ENCODE data around the gene PCBP3. TPM values are rescaled to one million over a fixed set of nuclear protein-coding genes. Genes with fewer than 3 reads are reported as not detected.

The PCBP3 gene
- total and polyA plus RNA-seq, 4 donors, result 0.36 to 1.6 (median 0.42) TPM

DNA sequence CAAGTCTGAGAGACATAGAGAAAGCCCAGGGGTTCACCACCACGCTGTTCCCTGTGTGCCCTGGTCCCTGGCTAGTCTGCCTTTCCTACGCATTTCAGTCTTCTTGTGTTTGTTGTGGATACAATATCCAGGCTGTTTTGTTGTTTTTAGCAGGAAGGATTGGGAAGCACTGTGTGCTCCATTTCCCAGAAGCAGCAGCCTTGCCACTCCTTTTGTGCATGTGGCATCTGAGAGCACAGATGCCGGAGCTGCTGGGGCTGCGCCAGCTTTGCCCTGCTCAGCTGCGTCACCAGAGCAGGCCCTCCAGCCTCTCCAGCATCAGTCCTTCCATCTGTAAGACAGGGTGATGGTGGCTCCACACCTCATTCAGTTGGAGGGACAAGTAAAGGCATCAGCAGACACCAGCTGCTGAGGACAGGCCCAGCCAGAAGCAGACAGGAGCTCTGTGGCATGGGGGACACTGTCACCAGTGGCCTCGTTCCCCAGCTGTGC lies 243.6 kb downstream of the PCBP3 start:
- WGBS, result 86% methylated on average over 6 of the region's 6 CpGs
- Histone ChIP-seq H3K9me3 (ENCODE audit: control insufficient read depth in 4 of 4, low read length in 3 of 4) (no peaks in the 10 kb centered on the region), H3K9ac (ENCODE audit: low read depth in 1 of 2, low read length in 2 of 2) (no peak overlapping the region), H3K4me3 (ENCODE audit: low read depth in 1 of 3, low read length in 3 of 3) (no peak overlapping the region), H3K27ac (ENCODE audit: low read depth in 1 of 2, low read length in 2 of 2) (no peak overlapping the region), H3K36me3 (ENCODE audit: control insufficient read depth in 4 of 4, insufficient read depth in 3 of 4, low read depth in 1 of 4, low read length in 3 of 4) (no peaks in the 10 kb centered on the region), H3K4me1 (ENCODE audit: control insufficient read depth in 4 of 4, insufficient read depth in 4 of 4, low read length in 3 of 4) (peaks cover 0 to 4% (median 0%) of the 10 kb centered on the region in 4 donors), H3K27me3 (ENCODE audit: control insufficient read depth in 4 of 4, insufficient read depth in 4 of 4, low read length in 3 of 4) (no peaks in the 10 kb centered on the region)
- DNase-seq (ENCODE audit: low spot score), result no peak
- no peak for TF ChIP-seq FOXA1 (IDR thresholded peaks at IDR 0.05)
- TF ChIP-seq, protein P1, sequence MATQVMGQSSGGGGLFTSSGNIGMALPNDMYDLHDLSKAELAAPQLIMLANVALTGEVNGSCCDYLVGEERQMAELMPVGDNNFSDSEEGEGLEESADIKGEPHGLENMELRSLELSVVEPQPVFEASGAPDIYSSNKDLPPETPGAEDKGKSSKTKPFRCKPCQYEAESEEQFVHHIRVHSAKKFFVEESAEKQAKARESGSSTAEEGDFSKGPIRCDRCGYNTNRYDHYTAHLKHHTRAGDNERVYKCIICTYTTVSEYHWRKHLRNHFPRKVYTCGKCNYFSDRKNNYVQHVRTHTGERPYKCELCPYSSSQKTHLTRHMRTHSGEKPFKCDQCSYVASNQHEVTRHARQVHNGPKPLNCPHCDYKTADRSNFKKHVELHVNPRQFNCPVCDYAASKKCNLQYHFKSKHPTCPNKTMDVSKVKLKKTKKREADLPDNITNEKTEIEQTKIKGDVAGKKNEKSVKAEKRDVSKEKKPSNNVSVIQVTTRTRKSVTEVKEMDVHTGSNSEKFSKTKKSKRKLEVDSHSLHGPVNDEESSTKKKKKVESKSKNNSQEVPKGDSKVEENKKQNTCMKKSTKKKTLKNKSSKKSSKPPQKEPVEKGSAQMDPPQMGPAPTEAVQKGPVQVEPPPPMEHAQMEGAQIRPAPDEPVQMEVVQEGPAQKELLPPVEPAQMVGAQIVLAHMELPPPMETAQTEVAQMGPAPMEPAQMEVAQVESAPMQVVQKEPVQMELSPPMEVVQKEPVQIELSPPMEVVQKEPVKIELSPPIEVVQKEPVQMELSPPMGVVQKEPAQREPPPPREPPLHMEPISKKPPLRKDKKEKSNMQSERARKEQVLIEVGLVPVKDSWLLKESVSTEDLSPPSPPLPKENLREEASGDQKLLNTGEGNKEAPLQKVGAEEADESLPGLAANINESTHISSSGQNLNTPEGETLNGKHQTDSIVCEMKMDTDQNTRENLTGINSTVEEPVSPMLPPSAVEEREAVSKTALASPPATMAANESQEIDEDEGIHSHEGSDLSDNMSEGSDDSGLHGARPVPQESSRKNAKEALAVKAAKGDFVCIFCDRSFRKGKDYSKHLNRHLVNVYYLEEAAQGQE (IDR thresholded peaks at IDR 0.05), result no peak
- TF ChIP-seq, protein P2, sequence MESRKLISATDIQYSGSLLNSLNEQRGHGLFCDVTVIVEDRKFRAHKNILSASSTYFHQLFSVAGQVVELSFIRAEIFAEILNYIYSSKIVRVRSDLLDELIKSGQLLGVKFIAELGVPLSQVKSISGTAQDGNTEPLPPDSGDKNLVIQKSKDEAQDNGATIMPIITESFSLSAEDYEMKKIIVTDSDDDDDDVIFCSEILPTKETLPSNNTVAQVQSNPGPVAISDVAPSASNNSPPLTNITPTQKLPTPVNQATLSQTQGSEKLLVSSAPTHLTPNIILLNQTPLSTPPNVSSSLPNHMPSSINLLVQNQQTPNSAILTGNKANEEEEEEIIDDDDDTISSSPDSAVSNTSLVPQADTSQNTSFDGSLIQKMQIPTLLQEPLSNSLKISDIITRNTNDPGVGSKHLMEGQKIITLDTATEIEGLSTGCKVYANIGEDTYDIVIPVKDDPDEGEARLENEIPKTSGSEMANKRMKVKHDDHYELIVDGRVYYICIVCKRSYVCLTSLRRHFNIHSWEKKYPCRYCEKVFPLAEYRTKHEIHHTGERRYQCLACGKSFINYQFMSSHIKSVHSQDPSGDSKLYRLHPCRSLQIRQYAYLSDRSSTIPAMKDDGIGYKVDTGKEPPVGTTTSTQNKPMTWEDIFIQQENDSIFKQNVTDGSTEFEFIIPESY (IDR thresholded peaks at IDR 0.05), result no peak
- no peak for TF ChIP-seq GABPA (IDR thresholded peaks at IDR 0.05 in 1 of 2, conservative IDR thresholded peaks at IDR 0.05 in 1 of 2)
- TF ChIP-seq RXRA (IDR thresholded peaks at IDR 0.05), result no peak
- TF ChIP-seq TAF1 (conservative IDR thresholded peaks at IDR 0.05), result no peak
- TF ChIP-seq, protein P3, sequence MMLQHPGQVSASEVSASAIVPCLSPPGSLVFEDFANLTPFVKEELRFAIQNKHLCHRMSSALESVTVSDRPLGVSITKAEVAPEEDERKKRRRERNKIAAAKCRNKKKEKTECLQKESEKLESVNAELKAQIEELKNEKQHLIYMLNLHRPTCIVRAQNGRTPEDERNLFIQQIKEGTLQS (IDR thresholded peaks at IDR 0.05), result no peak
- TF ChIP-seq YY1 (IDR thresholded peaks at IDR 0.05), result no peak
- TF ChIP-seq JUND (IDR thresholded peaks at IDR 0.05), result no peak
- TF ChIP-seq, protein P4, sequence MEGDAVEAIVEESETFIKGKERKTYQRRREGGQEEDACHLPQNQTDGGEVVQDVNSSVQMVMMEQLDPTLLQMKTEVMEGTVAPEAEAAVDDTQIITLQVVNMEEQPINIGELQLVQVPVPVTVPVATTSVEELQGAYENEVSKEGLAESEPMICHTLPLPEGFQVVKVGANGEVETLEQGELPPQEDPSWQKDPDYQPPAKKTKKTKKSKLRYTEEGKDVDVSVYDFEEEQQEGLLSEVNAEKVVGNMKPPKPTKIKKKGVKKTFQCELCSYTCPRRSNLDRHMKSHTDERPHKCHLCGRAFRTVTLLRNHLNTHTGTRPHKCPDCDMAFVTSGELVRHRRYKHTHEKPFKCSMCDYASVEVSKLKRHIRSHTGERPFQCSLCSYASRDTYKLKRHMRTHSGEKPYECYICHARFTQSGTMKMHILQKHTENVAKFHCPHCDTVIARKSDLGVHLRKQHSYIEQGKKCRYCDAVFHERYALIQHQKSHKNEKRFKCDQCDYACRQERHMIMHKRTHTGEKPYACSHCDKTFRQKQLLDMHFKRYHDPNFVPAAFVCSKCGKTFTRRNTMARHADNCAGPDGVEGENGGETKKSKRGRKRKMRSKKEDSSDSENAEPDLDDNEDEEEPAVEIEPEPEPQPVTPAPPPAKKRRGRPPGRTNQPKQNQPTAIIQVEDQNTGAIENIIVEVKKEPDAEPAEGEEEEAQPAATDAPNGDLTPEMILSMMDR (IDR thresholded peaks at IDR 0.05; ENCODE audit: low read depth, low read length, missing input control), result no peak
- TF ChIP-seq HNF4A (conservative IDR thresholded peaks at IDR 0.05), result no peak
- no peak for TF ChIP-seq RAD21 (IDR thresholded peaks at IDR 0.05)
- TF ChIP-seq FOXA2 (IDR thresholded peaks at IDR 0.05), result no peak
- no peak for TF ChIP-seq HNF4G (IDR thresholded peaks at IDR 0.05)
- no peak for TF ChIP-seq SP1 (IDR thresholded peaks at IDR 0.05)
- TF ChIP-seq, protein P5, sequence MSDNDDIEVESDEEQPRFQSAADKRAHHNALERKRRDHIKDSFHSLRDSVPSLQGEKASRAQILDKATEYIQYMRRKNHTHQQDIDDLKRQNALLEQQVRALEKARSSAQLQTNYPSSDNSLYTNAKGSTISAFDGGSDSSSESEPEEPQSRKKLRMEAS (IDR thresholded peaks at IDR 0.05), result no peak
- no peak for TF ChIP-seq EGR1 (IDR thresholded peaks at IDR 0.05; ENCODE audit: low read depth in 2 of 2)
